Measurements from ENCODE around the gene RASL10B.

The RASL10B gene

DNA sequence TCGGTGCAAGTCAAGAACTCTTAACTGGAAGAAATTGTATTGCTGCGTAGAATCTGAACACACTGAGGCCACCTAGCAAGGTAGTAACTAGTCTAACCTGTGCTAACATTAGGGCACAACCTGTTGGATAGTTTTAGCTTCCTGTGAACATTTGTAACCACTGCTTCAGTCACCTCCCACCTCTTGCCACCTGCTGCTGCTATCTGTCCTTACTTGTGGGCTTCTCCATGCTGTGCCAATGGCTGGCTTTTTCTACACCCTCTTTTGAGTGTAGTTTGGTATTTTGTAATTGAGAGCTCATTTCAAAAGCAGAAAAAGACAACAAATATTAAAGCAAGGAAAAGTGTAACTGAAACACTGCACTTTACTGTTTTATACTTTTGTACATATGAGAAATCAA, 7.7 kb upstream of the RASL10B start:
- no peak for DNase-seq

DNA sequence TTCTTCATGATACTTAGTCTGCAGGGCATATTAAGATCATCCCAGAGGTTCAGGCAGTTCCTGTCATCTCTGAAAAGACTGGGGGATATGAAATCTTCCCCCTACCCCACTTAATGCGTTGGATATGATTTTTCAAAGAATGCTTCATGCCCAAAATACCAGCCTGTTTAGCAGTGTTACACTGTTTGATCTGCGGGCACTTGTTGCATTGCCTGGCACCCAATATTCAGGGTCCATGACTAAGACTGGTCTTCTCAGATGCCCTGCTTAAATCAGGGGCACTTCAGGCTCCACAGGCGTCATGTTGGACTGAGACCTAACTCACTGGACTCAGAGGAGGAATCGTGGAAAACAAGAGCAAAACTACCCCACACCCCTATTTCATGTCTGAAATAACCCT, 6.4 kb upstream of the RASL10B start:
- no peak for DNase-seq

DNA sequence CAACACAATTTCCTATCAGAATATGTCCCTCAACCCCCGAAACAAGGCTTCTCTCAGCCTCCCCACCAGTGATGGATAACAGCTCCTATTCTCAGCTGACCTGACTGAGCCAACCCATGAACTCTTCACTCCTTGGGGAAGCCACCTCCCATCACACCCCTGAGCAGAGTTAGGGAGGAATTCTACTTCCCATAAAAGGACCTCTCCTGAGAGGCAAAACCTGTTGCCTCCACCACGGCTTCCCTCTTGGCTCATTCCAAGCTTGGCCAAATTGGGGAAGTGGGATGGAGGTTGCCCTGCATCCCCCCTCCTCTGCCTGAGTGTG, 5.7 kb upstream of the RASL10B start:
- no peak for DNase-seq

DNA sequence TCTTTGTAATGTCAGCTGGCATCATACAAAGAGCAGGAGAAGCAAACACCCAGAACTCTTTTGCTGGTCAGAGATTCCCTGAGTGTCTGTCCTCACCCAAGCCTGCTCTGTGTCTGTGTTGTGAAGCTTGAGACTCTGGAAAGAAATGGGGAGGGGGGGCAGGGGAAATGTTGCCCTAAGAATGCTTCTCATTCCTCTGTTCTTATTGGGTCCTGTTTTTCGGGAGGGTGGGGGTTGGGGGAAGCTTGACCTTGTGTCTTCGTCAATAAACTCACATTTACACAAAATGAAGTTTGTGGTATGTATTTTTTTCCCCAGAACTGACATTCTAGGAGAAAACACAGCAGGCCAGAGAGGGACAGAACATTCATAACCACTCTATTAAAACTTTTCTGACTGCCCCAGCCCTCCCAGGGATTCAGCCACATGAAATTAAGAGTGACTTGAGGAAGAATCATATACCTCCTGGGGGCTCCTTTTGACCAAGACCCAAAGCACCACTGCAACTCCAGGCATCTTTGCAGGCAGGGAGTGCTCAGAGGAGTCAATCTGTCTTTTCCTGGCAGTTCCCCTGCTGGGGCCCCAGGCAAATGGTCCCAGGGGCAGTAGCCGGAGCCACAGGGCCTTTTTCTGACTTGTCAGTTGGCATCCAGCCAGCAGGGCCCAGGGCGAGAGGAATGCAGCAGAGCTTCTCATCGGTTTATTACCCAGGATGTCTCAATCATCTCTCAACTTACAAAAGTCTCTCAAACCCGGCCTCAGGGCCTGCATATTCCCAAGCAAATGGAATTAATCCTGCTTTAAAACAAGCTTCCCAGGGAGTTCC, 5.1 kb upstream of the RASL10B start:
- DNase-seq, result no peak

DNA sequence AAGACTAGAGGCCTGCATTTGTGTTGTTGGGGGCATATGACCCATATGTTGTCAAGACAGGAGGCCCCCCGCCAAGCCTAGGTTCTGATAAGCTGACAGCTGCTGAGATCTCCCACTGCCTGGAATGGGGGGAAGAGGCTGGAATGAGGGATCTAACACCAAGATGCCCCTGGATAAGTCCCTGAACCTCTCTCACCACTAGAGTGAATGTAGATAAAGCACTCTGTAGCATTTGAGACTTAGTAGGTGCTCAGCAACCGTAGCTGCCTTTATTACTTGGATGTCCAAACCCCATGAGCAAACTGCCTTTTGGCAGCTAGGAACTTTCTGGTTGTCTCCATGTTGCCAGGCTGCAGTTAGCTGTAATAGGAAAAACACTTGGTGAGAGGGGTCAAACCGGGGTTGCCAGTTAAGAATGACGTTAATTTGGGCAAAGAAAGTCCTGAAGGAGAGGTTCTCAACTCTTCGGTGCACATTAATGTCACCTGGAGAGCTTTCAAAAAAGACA, 4.4 kb upstream of the RASL10B start:
- DNase-seq, result no peak

DNA sequence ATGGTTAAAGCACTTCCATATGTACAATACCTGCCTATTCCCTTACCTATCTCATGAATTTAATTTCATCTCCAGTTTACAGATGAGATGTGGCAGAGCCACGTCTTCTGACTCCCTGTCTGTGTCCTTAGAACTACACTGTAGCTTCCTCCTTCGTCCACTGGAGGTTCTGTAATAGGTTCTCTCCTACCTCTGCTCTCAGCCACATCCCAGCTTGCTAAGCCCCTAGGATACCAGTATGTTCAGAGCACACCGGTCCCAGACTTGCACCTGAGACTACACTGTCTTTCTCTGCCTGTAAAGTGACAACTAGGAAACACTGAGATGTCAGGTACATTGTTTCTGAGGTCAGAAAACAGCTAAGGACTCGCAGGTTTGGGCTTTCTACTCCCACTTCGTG, 3.8 kb upstream of the RASL10B start:
- no peak for DNase-seq

DNA sequence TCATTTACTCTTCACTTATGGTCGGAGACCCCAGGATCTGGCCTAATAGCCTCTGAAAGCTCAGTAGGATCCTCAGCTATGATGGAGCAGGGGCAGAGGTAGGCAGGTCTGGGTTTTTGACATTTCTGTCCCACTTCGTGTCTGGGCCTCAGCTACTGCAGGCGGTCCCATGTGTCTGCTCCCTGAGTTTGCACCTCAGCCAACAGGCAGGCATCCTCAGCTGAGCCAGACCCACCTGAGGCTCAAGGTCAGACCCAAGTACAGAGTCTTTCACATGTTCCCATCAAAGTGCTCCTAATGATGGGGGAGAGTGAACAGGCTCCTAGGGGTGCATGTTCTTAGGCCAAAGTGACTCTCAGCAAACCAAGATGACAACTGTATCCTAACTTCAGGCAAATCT, 2.9 kb upstream of the RASL10B start:
- no peak for DNase-seq

DNA sequence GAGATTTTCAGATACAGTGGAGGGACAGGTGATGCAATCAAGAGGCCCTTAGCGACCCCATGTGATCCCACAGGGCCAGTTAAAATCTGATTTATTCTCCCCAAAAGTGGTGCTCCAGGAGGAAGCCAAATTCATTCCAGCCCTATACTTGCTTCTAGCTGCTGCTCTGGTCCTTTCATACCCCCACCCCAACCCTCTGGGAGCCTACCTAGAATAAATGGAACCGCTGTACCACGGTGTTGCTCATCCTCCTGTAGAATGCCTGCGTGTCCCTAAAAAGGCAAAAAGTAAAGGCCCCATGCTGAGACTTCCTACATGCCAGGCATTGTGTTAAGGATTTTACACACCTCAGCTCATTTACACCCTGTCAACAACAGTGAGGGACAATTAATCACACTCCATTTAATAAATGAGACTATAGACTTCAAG, 2.0 kb upstream of the RASL10B start:
- DNase-seq, result no peak

DNA sequence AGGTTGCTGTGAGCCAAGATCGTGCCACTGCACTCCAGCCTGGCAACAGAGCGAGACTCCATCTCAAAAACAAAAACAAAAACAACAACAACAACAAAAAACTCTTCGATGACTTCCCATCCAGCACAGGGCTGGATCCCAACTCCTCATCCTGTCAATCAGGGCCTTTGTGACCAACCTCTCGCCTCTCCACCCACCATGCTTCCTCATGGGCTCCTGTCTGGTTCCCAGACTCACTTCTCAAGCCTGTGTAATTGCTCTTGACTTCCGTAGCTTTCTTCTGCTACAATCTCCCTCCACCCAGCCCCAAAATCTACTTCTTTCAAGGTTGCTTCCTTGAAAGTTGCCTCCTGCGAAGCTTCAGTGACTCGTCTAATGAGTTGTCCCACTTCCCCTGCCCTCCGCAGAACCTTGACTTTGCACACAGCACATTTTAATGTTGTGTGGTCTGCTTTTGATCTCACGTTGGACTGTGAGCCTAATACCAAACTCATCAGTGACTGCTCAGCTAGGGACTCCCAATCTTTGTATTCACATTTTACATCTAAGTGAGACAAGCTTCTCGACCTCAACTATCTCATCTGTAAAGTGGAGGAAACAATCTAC, 936 bp upstream of the RASL10B start:
- DNase-seq, result no peak

DNA sequence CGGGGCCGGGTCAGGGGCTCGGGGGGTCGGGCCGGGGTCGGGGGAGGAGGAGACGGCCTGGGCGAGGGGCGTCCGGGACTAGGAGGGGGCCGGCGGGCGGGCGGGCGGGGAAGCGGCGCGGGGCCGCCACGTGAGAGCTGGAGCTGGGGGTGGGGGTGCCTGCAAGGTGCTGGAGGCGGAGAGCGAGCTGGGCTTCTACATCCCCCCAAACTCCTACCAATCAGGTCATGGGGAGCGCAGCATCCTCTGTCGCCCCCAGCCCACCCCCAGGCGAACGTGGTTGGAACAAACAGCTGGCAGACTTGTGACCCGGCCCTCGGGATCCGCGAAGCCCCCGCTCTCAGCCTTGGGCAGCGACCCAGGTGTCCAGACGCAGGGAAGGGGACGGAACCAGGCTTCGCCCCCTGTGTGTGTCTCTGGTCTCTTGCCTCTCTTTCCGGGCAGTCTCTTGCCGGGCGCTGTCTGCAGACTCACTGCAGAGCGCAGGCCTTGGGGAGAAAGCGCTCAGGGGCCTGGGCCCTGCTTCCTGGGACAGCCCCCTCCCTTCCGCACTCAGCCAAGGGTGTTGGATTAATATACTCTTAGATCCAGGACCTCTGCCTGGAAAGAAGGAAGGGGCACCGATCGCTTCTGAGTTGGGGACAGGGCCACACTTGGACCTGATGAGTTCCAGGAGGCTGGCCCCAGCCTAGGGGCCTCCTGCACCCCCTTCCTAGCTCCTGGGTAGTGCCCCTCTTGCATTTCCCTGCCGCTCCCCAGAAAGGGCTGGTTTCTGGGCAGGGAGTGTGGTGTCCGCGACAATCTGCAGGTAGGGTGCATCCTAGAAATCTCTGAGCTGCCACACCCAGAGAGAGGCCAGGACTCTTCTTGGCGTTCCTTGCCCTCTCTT, 722 bp downstream of the RASL10B start:
- DNase-seq, result peak; percentile 33

DNA sequence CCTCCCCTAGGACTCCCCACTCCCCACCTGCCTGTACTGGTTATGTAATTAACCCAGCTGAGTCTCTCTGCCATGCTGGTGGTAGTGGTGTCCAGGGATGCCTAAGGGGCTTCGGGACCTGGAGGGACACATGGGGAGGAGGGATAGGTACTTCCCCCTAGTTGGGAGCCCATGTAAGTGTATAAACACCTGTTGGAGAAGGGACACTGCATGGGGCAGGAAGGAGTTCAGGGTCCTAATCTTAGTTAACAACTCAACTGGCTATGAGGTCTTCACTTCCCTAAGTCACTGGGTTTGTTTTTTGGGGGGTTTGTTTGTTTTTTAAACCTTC, 1.3 kb downstream of the RASL10B start:
- no peak for DNase-seq

DNA sequence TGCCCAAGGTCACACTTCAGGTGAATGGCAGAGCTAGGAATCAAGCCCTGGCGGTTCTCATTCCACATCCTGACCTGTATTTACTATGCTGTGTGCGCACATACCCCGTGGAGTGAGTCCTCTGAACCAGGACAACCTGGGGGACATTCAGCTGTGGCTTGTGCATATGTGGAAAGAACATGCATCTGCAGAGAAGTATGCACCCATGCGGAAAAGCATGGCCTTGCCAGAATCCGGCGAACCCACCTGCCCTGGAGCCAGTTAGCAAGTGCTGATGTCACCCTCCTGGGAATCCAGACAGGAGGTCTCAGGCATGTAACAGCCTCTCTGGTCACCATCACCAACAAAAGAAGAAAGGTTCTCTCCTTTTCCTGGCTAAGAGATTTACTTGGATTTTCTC, 1.9 kb downstream of the RASL10B start:
- no peak for DNase-seq

DNA sequence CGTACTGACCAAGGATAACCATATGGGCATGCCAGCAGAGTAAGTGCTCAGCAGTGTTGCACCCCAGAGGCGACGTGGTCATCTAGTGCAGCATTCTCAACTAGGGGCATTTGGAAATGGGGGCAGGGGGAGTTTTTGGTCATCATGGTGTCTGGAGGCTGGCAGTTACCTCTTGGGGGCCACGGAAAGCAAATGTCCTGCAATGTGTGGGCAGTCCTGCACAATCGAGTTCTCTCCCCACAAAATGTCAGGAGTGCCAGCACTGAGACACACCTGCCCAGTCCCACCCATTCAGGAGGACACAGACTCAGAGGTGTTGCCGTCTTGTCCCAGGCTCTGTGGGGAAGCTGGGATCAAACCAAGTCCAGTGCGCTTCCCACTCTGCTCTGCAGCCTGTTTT, 3.0 kb downstream of the RASL10B start:
- no peak for DNase-seq

DNA sequence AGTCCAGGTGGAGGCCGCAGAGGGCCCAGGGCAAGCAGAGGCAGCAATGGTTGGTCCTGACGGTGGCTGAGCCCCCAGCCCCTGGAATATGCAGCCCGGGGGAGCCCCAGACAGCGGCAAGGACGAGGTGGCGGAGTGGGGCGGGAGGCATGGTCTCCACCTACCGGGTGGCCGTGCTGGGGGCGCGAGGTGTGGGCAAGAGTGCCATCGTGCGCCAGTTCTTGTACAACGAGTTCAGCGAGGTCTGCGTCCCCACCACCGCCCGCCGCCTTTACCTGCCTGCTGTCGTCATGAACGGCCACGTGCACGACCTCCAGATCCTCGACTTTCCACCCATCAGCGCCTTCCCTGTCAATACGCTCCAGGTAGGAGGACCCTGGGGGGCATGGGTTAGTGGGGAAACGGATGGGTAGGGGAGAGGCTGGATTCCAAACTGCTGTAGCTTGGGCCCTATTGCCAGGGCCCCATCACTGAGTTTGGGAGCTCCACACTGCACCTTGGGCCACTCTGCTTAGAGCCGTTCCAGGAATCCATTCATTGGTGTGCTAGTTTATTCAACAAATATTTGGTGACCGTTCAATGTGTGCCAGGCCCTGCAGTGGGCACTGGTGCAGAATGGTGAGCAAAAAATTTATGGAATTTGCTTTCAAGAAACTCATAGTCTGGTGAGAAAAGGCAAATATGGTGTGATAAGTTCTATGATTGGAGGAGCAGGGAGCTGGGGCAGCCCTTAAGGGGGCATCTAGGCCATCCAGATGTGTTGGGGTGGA, 3.8 kb downstream of the RASL10B start:
- no peak for DNase-seq

DNA sequence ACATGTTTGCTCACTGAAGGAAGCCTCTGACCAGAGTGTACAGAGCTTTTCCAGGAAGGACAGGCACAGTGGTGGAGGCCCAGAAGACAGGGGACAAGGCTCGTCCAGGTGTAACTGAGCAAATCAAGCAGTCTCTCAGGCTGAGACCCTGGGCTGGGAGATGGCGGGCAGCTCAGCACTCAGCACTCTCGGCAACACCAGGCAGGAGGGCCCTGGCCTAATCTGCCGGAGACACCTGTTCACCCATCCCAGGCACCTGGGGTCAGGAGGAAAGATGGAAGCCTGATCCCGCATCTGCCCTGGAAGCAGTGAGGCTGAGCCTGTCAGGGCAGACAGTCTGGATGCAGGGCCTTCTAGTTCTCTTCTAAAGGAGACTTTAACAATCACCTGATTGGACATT, 4.8 kb downstream of the RASL10B start:
- no peak for DNase-seq

DNA sequence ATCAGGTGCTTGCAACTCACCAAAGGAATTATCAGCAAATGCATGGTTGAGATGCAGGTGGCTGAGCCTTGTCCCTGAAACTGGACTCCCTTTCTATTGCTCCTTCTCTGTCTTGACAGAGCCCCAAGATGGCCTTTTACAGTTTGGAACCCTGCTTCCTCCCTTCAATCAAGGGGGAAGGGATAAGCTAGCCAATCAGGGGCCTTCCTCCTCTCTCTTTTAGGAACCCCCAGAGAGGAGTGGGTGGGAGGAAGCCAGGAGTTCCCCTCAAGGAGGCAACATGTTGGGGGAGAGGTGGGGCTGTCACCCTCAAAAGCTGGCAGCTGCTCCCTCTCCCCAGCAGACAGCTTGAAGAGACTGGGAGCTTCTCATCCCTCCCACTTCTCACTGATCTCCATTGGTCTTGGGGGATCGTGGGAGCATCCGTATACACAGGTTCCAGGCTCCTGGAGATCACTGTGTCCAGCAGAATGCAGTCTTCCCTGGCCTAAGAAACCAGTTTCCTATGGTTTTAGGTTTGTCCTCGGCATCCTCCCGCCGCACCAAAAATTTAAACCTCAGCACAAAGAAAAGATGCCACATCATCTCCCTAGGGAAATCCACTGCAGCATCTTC, 7.2 kb downstream of the RASL10B start:
- no peak for DNase-seq

DNA sequence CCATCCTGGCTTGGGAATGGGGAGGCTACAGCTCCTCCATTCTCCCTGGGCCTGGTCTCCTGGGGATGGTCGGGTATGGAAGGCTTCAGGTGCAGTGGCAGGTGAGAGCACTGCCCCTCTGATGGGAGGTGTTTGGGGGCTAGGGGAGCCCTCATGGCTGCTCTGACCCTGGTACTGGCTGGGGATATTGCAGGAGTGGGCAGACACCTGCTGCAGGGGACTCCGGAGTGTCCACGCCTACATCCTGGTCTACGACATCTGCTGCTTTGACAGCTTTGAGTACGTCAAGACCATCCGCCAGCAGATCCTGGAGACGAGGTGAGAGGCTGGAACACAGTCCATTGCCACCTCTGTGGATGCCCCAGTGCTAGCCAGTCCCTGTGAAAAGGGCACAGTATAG, 8.8 kb downstream of the RASL10B start:
- no peak for DNase-seq

DNA sequence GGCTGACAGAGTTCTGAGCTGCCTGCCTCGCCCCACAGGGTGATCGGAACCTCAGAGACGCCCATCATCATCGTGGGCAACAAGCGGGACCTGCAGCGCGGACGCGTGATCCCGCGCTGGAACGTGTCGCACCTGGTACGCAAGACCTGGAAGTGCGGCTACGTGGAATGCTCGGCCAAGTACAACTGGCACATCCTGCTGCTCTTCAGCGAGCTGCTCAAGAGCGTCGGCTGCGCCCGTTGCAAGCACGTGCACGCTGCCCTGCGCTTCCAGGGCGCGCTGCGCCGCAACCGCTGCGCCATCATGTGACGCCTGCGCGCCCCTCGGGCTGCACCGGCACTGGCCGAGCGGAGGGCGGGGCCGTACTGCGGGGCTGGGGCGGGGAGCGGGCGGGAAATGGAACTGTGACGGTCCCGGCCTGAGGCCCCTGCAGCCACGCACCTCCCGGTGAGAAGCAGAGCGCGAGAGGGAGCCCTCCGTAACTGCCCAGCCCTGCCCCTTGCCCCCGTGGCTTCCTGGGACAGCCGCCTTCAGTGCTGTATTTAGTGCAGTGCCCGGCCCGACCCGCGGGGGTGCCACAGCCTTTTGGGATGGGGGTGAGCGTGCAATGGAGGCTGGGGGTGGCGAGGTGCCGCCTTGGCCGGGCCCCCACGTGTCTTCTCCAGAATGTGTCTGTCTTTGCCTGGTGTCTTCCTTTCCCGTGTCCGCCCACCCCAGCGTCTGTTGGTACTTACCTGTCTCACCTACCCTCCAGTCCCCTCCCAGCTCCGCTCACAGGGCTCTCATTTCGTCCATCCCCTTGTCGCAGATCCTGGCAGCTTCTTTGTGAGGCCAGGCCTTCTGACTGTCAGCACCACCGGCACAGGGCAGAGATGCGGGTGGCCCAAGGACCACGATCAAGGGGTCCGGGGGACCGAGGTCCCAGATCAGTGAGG, 9.8 kb downstream of the RASL10B start:
- DNase-seq, result peak; percentile 30

DNA sequence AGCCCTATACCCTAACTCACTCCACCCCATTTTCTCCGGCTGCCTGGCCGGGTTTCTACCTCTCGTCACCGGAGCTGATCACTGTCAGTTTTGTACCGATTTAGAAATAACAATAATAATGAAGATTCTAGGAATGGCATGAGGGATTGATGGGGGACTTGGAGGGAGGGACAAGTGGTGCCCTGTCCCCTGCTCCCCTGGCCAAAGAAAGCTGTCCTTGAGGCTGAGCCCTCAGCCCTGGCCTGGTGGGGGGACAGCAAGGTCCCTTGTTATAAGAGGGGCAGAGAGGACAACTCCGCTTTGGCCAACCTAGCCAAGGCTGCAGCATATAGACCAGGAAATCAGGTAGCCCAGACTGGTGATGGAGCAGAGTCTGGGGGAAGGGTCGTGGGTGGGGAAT, 11.1 kb downstream of the RASL10B start:
- no peak for DNase-seq

DNA sequence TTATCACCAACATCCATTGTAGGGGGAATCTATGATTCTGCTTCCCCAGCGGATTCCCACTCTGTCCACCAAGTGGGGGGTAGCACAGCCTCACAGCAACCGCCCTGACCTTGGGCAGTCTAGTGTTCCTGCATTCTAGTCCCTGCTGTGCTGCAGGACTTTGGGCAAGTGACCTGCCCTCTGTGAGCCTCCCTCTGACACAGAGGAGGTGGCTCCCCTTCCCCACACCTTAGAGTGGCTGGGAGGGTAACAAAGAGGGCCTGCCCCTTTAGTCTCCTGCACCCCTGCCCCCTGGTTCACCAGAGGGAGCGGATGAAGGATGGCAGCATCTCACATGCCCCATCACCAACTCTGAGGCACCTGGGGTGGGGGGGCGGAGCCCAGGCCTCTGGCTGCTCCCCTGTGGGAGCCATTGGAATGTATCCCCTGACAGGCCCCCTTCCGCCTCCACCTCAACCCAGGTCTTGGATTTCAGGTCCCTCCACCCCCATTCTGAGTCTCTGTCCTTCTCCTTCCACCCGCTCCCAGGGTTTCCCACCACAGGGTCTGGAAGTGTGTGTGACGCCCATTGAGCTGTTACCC, 11.5 kb downstream of the RASL10B start:
- no peak for DNase-seq
